Liver (tissue), 3 donors: Measurements from ENCODE around the gene SMPD3.

Source experiments
- ATF3 ChIP-seq: IDR thresholded peaks from 2 replicates; pipeline ENCODE4 v1.6.1; 2016; ENCODE audit warnings: antibody characterized with exemption
- CTCF ChIP-seq: fragments of 150-350 bp; IDR thresholded peaks from 2 replicates; pipeline ENCODE4 v1.5.1; 2017; ENCODE audit warnings: improper control_type of control experiment, low read depth, low read length; ENCODE audit not compliant: missing input control
- FOXA1 ChIP-seq: IDR thresholded peaks from 2 replicates; pipeline ENCODE4 v1.6.1; 2016; ENCODE audit warnings: antibody characterized with exemption
- FOXA2 ChIP-seq: IDR thresholded peaks from 2 replicates; pipeline ENCODE4 v1.6.1; 2016; ENCODE audit warnings: antibody characterized with exemption
- GABPA ChIP-seq, 2 donors: IDR thresholded peaks in 1 of 2; conservative IDR thresholded peaks in 1 of 2; 2 replicates each; pipeline ENCODE4 v1.6.1; 2016; ENCODE audit warnings: antibody characterized with exemption in 2 of 2, mild to moderate bottlenecking in 1 of 2, moderate library complexity in 1 of 2
- JUND ChIP-seq, 2 donors: IDR thresholded peaks; 2 replicates each; pipeline ENCODE4 v1.6.1; 2016; ENCODE audit warnings: antibody characterized with exemption in 2 of 2
- MAX ChIP-seq: IDR thresholded peaks from 2 replicates; pipeline ENCODE4 v1.6.1; 2016; ENCODE audit warnings: antibody characterized with exemption
- NR2F2 ChIP-seq: IDR thresholded peaks from 2 replicates; pipeline ENCODE4 v1.6.1; 2016; ENCODE audit warnings: antibody characterized with exemption
- RAD21 ChIP-seq, 2 donors: IDR thresholded peaks; 2 replicates each; pipeline ENCODE4 v1.6.1; 2016; ENCODE audit warnings: antibody characterized with exemption in 2 of 2, mild to moderate bottlenecking in 2 of 2
- REST ChIP-seq: IDR thresholded peaks from 2 replicates; pipeline ENCODE4 v1.6.1; 2016; ENCODE audit warnings: antibody characterized with exemption, mild to moderate bottlenecking
- TAF1 ChIP-seq: conservative IDR thresholded peaks from 2 replicates; pipeline ENCODE4 v1.6.1; 2016; ENCODE audit warnings: antibody characterized with exemption, mild to moderate bottlenecking
- YY1 ChIP-seq: IDR thresholded peaks from 2 replicates; pipeline ENCODE4 v1.6.1; 2016; ENCODE audit warnings: antibody characterized with exemption, mild to moderate bottlenecking
- ZBTB33 ChIP-seq: IDR thresholded peaks from 2 replicates; pipeline ENCODE4 v1.6.1; 2016; ENCODE audit warnings: antibody characterized with exemption
- donor health status: healthy.
- donor health status: healthy.

GRCh38 chr16:68359398-68360191 lies 88.7 kb downstream of the SMPD3 start:
- TF ChIP-seq CTCF (no peak), REST (no peak), ZBTB33 (no peak), FOXA2 (no peak), TAF1 (no peak), RAD21 (IDR thresholded peaks at IDR 0.05) (no peak), MAX (no peak), YY1 (no peak), GABPA (IDR thresholded peaks at IDR 0.05 in 1 of 2, conservative IDR thresholded peaks at IDR 0.05 in 1 of 2) (no peak), ATF3 (no peak), NR2F2 (no peak), FOXA1 (no peak), JUND (IDR thresholded peaks at IDR 0.05) (no peak)
